Vagina (tissue), 2 donors: ENCODE results near the gene PTPN3.

Experiments used
- POLR2A ChIP-seq, 2 donors: fragments of 450-650 bp; IDR thresholded peaks; one replicate each; pipeline ENCODE4 v1.6.1; 2017; ENCODE audit warnings: antibody characterized with exemption in 2 of 2, mild to moderate bottlenecking in 2 of 2, moderate library complexity in 2 of 2
- TF ChIP-seq, protein P1 (sequence below), 3 experiments: fragments of 450-650 bp in 2 of 3; fragments of 200-600 bp in 1 of 3; sonication (generic) in 1 of 3; IDR thresholded peaks; one replicate each; pipeline ENCODE4 v1.5.1; 2017 to 2019; ENCODE audit warnings: antibody characterized with exemption in 3 of 3, mild to moderate bottlenecking in 2 of 3, moderate library complexity in 2 of 3

DNA sequence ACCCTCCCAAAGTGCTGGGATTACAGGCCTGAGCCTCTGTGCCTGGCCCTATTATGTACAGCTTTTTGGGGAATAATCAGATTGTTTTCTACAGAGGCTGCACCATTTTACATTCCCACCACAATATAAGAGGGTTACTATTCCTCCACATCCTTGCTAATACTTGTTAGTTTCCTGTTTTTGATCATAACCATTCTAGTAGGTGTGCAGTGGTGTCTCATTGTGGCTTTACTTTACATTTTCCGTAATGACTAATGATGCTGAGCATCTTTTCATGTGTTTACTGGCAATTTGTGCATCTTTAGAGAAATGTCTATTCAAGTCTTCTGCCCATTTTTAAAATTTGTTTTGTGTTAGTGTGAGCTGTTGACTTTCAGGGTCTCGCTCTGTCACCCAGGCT is 18.3 kb downstream of the PTPN3 start:
- no peak for TF ChIP-seq POLR2A (IDR thresholded peaks at IDR 0.05)
- TF ChIP-seq, protein P1, sequence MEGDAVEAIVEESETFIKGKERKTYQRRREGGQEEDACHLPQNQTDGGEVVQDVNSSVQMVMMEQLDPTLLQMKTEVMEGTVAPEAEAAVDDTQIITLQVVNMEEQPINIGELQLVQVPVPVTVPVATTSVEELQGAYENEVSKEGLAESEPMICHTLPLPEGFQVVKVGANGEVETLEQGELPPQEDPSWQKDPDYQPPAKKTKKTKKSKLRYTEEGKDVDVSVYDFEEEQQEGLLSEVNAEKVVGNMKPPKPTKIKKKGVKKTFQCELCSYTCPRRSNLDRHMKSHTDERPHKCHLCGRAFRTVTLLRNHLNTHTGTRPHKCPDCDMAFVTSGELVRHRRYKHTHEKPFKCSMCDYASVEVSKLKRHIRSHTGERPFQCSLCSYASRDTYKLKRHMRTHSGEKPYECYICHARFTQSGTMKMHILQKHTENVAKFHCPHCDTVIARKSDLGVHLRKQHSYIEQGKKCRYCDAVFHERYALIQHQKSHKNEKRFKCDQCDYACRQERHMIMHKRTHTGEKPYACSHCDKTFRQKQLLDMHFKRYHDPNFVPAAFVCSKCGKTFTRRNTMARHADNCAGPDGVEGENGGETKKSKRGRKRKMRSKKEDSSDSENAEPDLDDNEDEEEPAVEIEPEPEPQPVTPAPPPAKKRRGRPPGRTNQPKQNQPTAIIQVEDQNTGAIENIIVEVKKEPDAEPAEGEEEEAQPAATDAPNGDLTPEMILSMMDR (IDR thresholded peaks at IDR 0.05) = no peak
